Lung (tissue), 12 donors: Measurements from ENCODE around the gene CDCP2. TPM values are rescaled to one million over a fixed set of nuclear protein-coding genes. Genes with fewer than 3 reads are reported as not detected.
"Not testable (repeated sequence)": the region's sequence is repeated elsewhere in the genome, so short reads cannot be mapped to it uniquely, and the experiment has no call there.

ENCODE experiments used
- ATAC-seq: fragments of 200-7000 bp; cut with Tn5 transposase; one replicate; pipeline ENCODE4 v1.9.1; 2020; ENCODE audit warnings: moderate number of reproducible peaks; ENCODE audit not compliant: insufficient read depth, low FRiP score
- DNase-seq, 3 donors: peaks; one replicate each; pipeline ENCODE4 v3.0.0-alpha.2; 2013 to 2017
- H3K27ac ChIP-seq, 2 donors: one replicate each; pipeline ENCODE4 v1.5.1; 2013; ENCODE audit warnings: mild to moderate bottlenecking in 2 of 2, moderate library complexity in 2 of 2, control low read depth in 1 of 2, inconsistent platforms in 1 of 2, low read depth in 1 of 2, low read length in 1 of 2
- H3K27me3 ChIP-seq, 3 donors: one replicate each; pipeline ENCODE4 v1.5.1; 2013; ENCODE audit warnings: low read length in 2 of 3; ENCODE audit not compliant: control insufficient read depth in 3 of 3, insufficient read depth in 3 of 3
- H3K36me3 ChIP-seq, 4 donors: one replicate each; pipeline ENCODE4 v1.5.1; 2013; ENCODE audit warnings: low read length in 4 of 4, mild to moderate bottlenecking in 1 of 4, moderate library complexity in 1 of 4; ENCODE audit not compliant: control insufficient read depth in 4 of 4, insufficient read depth in 4 of 4
- H3K4me1 ChIP-seq, 5 donors: one replicate each; pipeline ENCODE4 v1.5.1; 2013; ENCODE audit warnings: low read length in 5 of 5, mild to moderate bottlenecking in 2 of 5, moderate library complexity in 1 of 5; ENCODE audit not compliant: control insufficient read depth in 5 of 5, insufficient read depth in 5 of 5
- H3K4me3 ChIP-seq: one replicate; pipeline ENCODE4 v1.5.1; 2013; ENCODE audit warnings: mild to moderate bottlenecking, control low read depth, moderate library complexity
- H3K9ac ChIP-seq, 2 donors: one replicate each; pipeline ENCODE4 v1.5.1; 2013; ENCODE audit warnings: low read length in 2 of 2, control low read depth in 1 of 2; ENCODE audit not compliant: insufficient read depth in 1 of 2
- H3K9me3 ChIP-seq, 4 donors: one replicate each; pipeline ENCODE4 v1.5.1; 2013; ENCODE audit warnings: low read length in 3 of 4, mild to moderate bottlenecking in 1 of 4, moderate library complexity in 1 of 4; ENCODE audit not compliant: control insufficient read depth in 4 of 4, insufficient read depth in 3 of 4
- WGBS, 2 donors: extraction: QIAGEN DNeasy Blood & Tissue Kit; methylation state at CpG; one replicate each; pipeline ENCODE4 v1.1.7; 2013; 5-methylcytosine and 5-hydroxymethylcytosine counted together
- polyA plus RNA-seq, 2 donors: library from polyadenylated mRNA; stranded (reverse); fragments of 200-250 nt; gene quantifications; one replicate each; pipeline ENCODE4 v1.2.1, GENCODE V29; 2013
- total RNA-seq, 2 donors: library from RNA; depleted of rRNA in 1 of 2; stranded (reverse); fragments of >200 nt in 1 of 2; gene quantifications; one replicate each; pipeline ENCODE4 v1.2.1, GENCODE V29; 2014 to 2021
- TF ChIP-seq, protein P1 (sequence below): IDR thresholded peaks from 2 replicates; pipeline ENCODE4 v1.5.1; 2012; ENCODE audit warnings: mild to moderate bottlenecking; ENCODE audit errors: control extremely low read depth, extremely low read depth
- donor health status: control.
- donor health status: control.
- donor health status: Bipolar disorder and iron deficiency.
- donor health status: healthy.
- donor health status: DM: yes; HTN: yes; CAD: no.

Gene CDCP2
- total and polyA plus RNA-seq, 4 donors = 0.02 to 0.28 (median 0.14) TPM; not detected in 1

GRCh38 chr1:54108156-54108555 lies 44.6 kb downstream of the CDCP2 start:
- no peak overlapping the region for H3K27ac ChIP-seq
- H3K36me3 ChIP-seq = no peaks in the 10 kb centered on the region
- ATAC-seq = no peak
- H3K27me3 ChIP-seq = no peaks in the 10 kb centered on the region
- DNase-seq = no peak
- 91 to 97% methylated on average over 3 of the region's 3 CpGs for WGBS, 2 donors
- no peak overlapping the region for H3K9ac ChIP-seq
- H3K4me3 ChIP-seq = no peak overlapping the region
- peaks cover 0 to 8% (median 0%) of the 10 kb centered on the region in 5 donors for H3K4me1 ChIP-seq
- no peaks in the 10 kb centered on the region for H3K9me3 ChIP-seq
- TF ChIP-seq, protein P1, sequence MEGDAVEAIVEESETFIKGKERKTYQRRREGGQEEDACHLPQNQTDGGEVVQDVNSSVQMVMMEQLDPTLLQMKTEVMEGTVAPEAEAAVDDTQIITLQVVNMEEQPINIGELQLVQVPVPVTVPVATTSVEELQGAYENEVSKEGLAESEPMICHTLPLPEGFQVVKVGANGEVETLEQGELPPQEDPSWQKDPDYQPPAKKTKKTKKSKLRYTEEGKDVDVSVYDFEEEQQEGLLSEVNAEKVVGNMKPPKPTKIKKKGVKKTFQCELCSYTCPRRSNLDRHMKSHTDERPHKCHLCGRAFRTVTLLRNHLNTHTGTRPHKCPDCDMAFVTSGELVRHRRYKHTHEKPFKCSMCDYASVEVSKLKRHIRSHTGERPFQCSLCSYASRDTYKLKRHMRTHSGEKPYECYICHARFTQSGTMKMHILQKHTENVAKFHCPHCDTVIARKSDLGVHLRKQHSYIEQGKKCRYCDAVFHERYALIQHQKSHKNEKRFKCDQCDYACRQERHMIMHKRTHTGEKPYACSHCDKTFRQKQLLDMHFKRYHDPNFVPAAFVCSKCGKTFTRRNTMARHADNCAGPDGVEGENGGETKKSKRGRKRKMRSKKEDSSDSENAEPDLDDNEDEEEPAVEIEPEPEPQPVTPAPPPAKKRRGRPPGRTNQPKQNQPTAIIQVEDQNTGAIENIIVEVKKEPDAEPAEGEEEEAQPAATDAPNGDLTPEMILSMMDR = no peak

DNA sequence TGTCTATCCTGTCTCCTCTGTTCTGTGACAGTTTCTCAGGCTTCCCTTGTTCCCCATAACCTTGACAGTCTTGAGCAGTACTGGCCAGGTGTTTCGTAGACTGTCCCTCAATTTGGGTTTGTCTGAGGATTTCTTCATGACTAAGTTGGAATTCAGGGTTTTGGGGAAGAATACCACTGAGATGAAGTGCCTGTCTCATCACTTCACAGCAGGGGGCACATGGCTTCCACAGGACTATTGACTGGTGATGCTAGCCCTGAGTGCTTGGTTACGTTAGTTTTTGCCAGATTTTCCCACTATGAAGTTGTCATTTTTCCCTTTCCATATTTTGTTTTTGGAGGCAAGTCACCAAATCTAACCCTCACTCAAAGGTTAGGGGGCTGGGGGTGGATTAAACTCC lies 45.7 kb downstream of the CDCP2 start:
- peak in 2 of 3 donors; percentile 26 to 33 for DNase-seq
- Histone ChIP-seq H3K9me3 (no peaks in the 10 kb centered on the region), H3K27me3 (no peaks in the 10 kb centered on the region), H3K4me1 (no peaks in the 10 kb centered on the region), H3K4me3 (no peak overlapping the region), H3K36me3 (no peaks in the 10 kb centered on the region), H3K9ac (no peak overlapping the region), H3K27ac (no peak overlapping the region)
- TF ChIP-seq, protein P1 = no peak
- no peak for ATAC-seq
- WGBS, 2 donors = 76 to 79% methylated on average over 2 of the region's 2 CpGs

DNA sequence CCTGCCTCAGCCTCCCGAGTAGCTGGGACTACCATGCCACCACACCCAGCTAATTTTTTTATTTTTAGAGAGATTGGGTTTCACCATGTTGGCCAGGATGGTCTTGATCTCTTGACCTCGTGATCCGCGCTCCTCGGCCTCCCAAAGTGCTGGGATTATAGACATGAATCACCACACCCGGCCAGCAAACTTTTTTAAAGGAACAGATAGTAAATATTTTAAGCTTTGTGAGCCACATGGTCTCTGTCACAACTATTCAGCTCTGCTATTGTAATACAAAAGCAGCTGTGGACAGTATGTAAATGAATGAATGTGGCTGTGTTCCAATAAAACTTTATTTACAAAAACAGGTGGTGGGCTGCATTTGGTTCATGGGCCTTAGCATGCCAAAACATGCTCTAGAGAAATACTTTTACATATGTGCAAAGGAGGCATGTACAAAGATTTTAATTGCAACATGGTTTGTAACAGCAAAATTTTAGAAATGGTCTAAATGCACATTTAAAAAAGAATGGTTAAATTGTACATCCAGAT lies 47.0 kb downstream of the CDCP2 start:
- peaks cover 0 to 3% (median 0%) of the 10 kb centered on the region in 4 donors for H3K36me3 ChIP-seq
- H3K27me3 ChIP-seq = no peaks in the 10 kb centered on the region
- WGBS, 2 donors = 93 to 95% methylated on average over 6 of the region's 6 CpGs
- DNase-seq (no peak), ATAC-seq (no peak)
- no peak overlapping the region for H3K4me3 ChIP-seq
- H3K4me1 ChIP-seq = no peaks in the 10 kb centered on the region
- no peak overlapping the region for H3K27ac ChIP-seq
- TF ChIP-seq, protein P1 = no peak
- H3K9me3 ChIP-seq = no peaks in the 10 kb centered on the region
- no peak overlapping the region for H3K9ac ChIP-seq

DNA sequence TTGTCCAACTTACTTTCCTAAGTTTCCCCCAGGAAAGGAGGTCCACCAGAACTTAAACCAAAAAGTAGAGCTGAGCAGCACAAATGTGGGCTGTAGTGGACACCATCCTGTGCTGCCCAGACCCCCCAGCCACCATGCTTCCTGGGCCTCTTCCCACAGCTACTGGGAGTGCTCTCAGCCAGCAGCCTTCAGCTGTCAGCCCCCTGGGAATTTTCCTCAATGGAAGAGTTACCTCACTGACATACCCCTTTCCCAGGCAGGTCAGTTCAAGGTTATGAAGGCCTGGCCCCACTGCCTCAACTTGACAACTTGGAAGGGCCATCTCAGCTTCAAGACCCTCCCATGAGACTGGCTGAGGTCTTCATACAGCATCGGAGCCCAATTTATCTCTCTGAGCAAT lies 47.7 kb downstream of the CDCP2 start:
- TF ChIP-seq, protein P1 = no peak
- DNase-seq (no peak), ATAC-seq (no peak)
- WGBS, 2 donors = 69 to 85% methylated on average over 1 of the region's 1 CpG
- Histone ChIP-seq H3K27me3 (no peaks in the 10 kb centered on the region), H3K4me3 (no peak overlapping the region), H3K36me3 (peaks cover 0 to 3% (median 0%) of the 10 kb centered on the region in 4 donors), H3K27ac (no peak overlapping the region), H3K9me3 (no peaks in the 10 kb centered on the region), H3K9ac (no peak overlapping the region), H3K4me1 (no peaks in the 10 kb centered on the region)

DNA sequence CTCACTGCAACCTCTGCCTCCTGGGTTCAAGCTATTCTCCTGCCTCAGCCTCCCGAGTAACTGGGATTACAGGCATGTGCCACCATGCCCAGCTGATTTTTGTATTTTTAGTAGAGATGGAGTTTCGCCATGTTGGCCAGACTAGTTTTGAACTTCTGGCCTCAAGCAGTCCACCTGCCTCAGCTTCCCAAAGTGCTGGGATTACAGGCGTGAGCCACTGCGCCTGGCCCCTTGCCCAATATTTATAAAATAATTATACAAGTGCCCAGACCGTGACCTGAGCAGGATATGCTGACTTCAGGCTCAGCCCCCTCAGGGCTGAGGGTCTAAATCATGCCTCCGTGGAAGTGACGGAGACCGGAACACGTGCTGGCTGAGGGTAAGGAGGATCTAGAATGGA lies 48.2 kb downstream of the CDCP2 start:
- not testable (repeated sequence) for ATAC-seq, H3K9me3 ChIP-seq, H3K4me1 ChIP-seq, H3K4me3 ChIP-seq, H3K9ac ChIP-seq, H3K27ac ChIP-seq, H3K27me3 ChIP-seq, H3K36me3 ChIP-seq, DNase-seq
- WGBS, 2 donors = 94 to 96% methylated on average over 9 of the region's 9 CpGs
